NCI-H146 treated with DMSO at 0.1 percent for 48 hours (cell line): Measurements from ENCODE around the gene SFRP5.

ENCODE experiments used
- DNase-seq: peaks from one replicate; lab custom pipeline; 2025; ENCODE audit not compliant: unreplicated experiment; lab: John Stamatoyannopoulos, UW

SFRP5 gene

DNA sequence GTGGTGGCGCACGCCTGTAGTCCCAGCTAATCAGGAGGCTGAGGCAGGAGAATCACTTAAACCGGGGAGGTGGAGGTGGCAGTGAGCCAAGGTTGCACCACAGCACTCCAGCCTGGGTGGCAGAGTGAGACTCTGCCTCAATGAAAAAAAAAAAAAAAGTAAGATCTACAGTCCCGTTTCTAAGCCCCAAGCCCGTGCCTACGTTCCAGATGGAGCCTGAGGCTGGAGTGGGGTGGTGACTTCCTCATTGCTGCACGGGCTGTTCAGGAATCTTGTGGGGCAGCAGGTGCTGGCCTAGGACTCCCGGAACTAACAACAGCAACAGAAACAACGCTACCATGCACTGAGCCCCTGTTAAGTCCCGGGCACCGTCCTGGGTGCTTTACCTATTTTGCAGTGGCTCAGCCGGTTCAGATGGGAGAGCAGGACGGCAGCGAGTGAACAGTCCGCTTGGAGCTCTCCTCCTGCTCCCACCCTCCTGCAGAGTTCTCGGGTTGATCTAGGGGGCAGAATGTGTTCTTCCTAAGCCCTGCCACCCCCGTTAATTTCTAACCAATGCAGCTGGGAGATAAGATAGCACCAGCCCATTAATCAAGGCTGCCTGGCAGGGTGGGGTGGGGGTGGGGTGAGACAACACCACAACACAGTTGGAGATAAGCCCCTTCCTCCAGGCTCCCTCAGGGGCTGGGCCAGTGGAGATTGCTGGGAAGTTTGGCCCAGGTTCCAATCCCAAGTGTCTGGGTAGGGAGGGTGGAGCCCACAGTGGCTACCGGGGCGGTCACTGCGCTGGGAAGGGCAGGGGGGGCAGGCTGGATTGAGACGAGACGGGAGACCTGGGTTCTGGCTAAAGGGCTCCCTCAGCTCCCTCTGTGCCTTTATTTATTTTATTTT is 17.0 kb upstream of the SFRP5 start:
- DNase-seq, result no peak

DNA sequence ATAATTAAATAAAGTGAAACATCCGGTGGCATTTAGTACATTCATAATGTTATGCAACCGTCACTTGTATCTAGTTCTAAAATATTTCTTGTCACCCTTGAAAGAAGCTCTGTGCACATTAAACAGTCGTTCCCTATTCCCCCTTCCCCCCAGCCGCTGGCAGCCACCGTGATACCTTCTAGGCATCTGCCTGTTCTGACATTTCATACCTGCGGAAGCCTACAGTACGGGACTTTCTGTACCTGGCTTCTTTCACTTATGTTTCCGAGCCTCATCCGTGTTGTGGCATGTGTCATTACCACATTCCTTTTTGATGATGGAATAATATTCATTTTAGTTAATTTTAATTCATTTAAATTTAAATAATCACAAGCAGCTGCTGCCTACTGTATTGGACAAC is 13.9 kb upstream of the SFRP5 start:
- DNase-seq, result no peak

DNA sequence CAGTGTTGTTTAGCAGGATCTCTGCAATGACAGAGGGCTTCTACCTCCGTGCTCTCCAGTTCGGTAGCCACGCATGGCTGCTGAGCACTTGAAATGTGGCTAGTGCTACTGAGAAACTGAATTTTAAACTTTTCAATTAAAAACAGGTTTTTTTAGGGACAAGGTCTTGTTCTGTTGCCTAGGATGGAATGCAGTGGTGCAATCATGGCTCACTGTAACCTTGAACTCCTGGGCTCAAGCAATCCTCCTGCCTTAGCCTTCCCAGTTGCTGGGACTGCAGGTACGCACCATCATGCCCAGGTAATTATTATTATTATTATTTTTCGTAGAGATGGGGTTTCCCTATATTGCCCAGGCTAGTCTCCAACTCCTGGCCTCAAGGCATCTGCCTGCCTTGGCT is 13.4 kb upstream of the SFRP5 start:
- no peak for DNase-seq

DNA sequence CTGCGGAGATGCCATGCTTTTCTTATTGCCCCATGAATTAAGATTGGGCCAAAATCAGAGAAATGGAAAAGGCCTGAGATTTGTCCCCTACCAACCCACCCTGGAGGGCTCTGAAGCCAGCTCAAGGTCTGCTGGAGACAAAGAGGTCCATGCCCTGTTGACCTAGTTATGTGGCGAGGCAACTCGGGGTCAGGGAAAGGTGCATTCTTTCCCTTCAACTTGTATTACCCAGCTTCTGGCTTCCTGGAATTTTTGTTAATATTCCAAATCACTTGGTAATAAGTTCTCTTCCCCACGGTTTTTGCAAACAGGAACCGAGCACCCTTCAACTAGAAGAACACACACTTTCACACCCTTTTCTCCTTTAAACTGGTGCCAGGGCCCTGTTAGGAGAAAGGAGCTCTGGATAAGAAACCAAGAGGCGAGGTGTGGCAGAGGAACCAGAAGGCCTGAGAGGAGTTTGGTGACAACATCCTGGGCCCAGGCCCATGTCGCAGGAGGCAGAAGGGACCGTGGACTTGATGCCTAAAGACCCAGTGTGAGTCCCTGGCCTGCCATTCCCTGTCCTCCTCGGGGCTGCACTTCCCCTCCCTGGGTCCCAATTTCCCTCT is 12.5 kb upstream of the SFRP5 start:
- DNase-seq, result no peak

DNA sequence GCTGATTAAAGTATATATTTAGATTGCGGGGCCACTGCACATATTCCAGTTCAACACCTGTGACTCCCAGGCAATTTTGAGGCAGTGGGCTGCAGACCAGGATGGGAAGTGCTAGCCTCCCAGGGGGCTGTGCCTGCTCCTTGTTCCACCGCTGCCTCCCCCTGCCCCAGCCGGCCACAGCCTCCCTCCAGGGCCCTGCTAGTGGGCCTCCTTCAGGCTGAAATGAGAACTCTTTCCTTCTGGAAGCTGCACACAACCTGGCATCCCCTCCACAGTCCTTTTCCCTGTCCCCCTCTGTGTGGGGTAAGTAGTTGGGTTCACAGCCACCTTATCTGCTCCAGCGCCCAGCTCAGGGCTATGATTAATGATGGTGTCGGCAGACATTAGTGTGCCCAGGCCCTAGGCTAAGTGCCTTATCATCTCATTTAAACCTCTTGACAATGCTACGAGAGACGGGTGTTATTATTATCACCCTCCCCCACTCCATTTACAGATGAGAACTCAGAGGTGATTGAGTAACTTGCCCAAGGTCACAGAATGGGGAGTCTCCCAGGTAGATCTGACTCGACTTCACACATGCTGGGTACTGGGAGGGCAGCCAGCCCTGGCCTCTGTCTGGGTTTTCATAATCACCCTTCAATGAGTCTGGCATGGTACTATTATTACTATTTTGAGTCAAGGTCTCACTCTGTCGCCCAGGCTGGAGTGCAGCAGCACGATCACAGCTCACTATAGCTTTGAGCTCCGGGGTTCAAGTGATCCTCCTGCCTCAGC is 10.8 kb upstream of the SFRP5 start:
- no peak for DNase-seq

DNA sequence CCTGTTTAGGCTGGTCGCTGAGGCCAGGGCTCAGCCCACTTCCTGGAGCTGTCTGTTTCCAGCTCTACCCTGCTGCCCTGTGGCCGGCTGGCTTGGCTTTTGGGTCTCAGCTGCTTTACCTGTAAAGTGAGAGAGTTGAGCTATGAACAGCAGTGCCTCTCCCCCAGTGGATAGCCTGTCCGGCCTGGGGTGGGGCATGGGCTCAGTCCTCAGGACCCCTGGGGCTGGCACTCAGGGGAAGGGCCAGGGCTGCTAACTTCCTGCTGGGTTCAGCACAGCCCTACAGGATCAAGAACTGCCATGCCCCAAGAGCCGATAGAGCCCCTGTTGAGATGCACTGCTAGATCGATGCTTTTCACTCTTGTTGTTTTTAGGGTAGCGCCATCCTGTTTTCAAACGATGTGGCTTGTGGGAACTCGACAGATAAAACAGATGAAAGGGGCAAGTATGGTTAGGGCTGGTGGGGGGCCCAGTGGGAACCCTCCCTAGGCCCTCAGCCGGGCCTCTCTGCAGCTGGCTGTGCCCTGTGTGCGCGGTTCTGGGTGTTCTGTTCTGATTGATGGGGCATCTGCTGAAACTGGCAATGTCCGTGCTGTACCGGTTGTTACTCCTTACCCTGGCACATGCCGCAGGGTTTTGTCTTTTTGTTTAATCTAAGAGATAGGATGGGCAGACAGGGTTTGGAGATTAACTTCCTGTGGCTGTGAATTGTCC is 10.0 kb upstream of the SFRP5 start:
- DNase-seq, result no peak

DNA sequence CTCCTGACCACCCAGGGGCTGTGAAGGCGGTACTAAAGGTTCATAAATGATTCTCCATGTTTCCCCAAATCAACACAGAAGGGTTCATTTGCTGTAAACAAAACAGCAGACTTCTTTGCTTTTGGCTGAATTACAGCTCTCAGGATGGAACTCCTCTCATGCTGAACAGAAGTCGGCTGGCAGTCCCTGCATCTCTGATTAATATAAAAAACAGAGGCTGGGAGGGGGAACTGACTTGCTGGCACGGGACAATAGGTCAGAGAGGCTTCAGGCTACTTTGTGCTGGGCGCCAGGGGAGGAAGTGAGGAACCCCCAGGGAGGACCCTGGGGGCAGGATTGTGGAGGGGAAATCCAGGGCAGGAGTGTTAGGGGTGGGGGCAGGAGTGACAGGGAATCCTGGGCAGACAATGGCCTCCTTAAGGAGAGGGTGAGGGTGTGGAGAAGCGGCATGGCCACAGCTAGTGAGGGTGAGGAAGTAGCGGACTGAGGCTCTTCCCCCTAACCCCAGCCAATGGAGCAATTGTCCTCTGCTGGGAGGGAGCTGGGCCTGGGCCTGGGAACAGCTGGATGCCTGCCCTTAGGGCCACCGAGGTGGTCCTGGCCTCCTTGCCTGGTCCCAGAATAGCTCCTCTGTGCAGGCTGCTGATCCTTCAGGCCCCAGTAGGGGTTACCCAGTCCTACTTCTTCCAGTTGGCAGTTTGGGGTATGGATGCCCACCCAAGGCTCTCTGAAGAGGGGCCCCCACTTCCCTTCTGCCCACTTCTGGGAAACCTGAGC is 9.2 kb upstream of the SFRP5 start:
- DNase-seq, result no peak

DNA sequence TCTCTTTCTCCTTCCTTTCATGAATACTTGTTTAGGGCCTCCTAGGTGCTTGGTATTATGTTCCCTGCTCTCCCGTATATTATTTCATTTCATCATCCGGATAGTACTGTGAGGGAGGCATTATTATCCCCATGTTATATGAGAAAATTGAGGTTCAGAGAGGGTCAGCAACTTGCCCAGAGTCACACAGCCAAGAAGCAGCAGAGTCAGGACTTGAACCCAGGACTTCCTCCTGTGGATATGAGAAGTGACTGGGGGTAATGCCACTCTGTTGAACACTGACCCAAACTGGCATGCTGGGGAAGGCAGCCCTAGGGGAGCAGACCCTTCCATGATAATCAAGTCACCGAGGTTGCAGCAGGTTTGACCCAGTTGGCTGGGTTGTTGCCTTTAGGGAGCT is 8.2 kb upstream of the SFRP5 start:
- no peak for DNase-seq

DNA sequence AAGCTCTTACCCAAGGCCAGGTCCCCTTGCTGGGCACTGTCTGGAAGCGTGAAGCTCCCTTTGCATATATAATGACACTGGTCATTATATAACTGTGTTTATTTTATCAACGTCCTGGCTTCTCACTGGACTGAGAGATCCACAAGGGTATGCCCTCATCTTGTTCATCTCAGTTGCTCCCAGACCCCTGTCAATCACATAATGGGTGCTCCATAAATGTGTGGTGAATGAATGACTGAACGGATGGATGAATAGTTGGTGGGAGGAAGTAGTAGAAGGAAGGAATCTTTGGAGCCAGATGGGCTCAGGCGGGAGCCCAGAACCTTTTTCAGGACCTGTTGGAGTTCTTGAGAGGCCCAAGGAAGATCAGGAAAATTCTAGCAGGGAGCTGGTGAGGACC is 7.7 kb upstream of the SFRP5 start:
- DNase-seq, result no peak

DNA sequence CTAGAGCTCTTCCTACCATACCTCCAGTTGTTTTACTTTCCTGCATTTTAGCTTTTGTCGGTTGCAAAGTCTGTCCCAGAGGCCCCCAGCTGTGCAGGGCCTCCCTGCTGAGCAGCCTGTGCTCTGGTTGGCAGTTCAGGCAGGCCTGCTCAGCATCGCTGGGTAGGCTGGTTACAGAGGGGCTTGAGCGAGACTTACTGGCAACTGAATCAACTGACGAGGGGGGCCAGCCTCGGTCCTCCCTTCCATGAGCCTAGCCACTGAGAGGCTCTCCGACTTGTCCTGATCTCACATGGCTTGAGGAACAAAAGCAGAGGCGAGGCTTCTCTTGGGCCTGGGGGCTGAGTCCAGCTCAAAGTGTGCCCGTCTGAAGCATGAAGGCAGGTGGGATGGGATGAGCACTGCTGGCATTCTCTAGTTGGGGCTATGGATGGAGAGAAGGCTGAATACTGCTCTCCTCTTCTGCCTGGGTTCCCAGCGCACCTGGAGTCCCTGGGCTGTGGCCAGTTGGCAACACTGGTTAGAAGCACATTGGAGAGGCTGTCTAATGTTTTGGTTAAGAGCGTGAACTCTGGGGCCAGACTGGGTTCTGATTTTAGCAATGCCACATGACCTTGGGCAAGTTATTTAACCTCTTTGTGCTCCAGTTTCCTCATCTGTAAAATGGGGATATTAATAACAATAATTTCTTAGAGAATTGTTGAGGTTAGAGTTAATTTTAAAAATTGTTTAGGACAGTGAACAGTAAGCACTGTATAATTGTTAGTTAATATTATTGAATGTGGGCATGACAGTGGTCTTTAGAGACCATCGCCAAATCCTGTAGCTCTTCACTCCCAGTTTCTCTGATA is 6.9 kb upstream of the SFRP5 start:
- DNase-seq, result no peak

DNA sequence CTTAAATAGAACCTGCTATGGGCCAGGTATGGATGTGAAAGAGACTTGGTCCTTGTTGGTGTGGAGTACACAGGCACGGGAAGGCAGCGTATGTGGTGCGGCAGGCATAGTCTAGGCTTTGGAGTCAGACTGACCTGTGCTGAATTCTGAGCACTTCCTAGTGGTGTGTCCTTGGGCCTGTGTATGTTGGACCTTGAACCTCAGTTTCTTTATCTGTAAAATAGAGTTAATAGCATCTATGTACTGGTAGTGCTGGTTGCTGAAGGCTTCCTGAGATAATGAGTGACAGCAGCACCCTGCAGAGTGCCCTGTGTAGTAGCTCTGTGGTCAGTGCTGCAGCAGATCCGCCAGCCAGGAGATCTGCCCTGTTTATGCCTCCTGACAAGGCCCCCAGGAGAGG is 5.3 kb upstream of the SFRP5 start:
- DNase-seq, result no peak

DNA sequence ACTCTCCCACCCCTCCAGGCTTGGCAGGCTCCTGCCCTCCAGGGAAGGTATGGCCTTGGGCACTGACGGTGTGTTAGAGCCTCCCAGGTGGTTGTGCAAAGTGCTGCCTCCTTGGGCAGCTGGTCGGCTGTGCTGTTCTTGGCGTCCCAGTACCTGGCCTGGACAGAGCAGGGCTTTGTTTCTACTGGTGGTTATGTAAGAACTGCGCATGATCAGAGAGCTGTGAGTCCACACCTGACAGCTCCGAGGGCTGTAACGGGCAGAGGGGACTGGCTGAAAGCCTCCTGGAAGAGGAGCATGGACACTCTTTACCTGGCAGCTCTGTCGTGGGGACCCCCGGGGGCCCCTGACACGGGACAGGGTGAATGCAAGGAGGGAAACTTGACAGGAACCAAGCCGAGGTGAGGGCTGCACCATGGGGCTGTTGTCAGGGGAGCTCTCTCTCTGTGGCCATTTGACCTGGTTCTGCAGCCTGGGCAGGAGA is 3.1 kb upstream of the SFRP5 start:
- DNase-seq, result no peak

DNA sequence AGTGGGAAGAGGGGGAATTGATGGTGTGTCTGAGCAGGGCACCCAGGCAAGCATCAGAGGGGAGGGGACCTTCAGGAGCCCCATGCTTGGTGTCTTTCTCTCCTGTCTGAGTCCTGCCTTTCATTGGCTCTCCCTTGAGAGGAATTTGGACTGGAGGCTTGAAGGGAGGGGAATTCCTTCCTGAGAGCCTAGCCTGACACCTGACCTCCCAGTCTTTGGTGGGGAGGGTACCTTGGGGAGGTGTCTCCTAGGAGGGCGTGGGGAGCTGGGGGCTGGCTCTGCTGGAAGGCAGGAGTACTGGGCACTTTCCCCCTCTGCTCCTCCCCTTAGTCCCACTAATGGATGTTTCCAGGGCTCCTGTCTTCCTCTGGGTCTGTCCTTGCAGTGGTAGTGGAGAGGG is 1.3 kb upstream of the SFRP5 start:
- no peak for DNase-seq

DNA sequence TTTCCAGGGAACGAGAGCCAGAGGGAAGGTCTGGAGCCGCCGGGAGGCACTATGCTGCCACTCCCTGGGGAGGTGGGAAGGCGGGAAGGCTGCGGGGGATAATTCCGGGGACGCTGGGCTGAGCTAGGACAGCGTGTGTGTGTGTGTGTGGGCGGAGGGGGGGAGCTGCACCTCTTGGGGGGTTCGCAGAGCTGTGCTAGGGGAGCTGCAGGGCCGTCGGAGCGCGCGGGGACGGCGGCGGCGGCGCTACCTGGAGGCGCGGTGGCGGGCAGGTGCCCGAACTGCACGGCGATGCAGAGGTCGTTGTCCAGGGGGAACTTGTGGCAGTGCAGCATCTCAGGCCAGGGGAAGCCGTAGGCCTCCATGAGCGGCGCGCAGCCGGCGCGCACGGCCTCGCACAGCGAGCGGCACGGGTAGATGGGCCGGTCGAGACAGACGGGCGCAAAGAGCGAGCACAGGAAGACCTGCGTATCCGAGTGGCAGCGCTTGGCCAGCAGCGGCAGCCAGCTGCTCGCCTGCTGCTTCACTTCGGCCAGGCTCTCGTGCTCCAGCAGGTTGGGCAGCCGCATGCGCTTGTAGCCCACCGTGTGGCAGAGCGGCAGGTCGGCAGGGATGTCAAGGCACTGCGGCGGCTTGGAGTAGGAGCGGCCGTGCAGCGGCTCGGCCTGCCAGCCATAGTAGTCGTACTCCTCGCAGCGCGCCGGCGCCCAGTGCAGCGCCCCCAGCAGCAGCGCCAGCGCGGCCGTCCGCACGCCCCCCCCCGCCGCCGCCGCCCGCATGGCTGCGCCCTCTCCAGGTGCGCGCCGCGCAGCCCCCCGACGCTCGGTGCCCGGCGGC is 526 bp downstream of the SFRP5 start:
- DNase-seq, result no peak

DNA sequence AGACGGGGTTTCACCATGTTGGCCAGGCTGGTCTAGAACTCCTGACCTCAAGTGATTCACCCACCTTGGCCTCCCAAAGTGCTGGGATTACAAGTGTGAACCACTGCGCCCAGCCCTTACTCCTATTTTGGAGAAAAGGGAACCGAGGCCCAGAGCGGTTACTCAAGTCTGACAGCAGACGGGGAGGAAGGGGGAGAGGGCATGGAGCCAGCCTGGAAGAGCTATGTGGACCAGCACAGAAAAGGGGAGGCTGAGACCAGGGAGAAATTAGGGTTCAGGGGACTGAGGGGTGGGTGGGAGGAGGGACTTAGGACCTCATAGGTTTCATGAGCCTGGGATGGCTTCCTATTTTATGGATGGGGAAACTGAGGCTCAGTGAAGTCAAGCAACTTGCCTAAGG is 1.5 kb downstream of the SFRP5 start:
- DNase-seq, result no peak

DNA sequence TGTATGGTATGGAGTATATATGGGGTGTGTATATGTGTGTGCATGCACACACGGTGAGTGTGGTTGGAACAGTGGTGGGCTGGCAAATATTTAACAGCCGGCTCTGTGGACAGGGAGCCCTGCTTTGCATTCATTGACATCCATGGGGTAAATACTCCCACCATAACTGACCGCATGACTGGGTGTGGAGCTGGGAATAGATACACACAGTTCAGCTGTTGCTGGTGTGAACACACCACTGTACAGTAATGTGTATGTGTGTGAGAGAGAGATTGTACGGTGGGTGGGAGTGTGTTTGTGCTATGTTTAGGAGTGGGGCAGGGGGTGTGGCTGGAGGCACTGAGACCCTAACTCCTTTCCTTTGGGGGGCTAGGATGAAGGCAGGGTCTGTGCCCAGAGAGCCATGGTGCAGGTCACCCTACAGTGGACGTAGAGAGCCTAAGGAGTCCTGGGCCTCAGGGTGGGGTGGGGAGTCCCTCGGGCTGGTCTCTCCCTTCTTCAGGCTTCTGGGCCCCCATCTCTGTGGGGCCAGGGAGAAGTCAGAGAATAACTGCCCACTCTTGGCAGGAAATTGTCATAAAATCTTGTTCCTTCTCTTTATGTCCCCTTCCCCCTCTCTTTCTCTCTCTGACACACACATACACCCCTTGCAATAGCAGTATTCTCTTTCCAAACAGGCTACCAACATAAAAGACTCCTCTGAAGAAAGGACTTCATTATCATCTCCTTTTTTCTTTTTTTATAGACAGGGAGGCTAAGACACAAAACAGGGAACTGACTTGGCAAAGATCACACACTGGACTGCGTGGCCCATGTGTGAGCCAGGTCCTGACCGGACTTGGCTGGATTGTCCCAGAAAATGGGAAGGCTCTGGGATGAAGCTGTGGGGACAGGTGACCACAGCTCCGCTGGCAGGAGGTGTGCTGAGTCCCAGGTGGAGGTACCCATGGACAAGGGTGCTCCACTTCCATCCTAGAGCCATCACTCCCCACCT is 3.2 kb downstream of the SFRP5 start:
- DNase-seq, result no peak
